Measurements from ENCODE around the gene ACTRT3. TPM values are rescaled to one million over a fixed set of nuclear protein-coding genes. Genes with fewer than 3 reads are reported as not detected.

ACTRT3 gene
- total RNA-seq: 1 to 10 TPM in 2 of 9 donors, under 1 TPM in 7; 0.18 to 1.3 (median 0.54) TPM
- under 1 TPM; 0.27 to 0.68 TPM for polyA plus RNA-seq
- long read RNA-seq, donor 1, partial matches to known transcripts: 0 of 1 reads
- long read RNA-seq, donor 1, other reads (novel, unspliced or antisense): 0 of 1 reads
- long read RNA-seq, donor 2, partial matches to known transcripts: 0 of 3 reads
- long read RNA-seq, donor 2, other reads (novel, unspliced or antisense): 0 of 3 reads
- long read RNA-seq, donor 3, partial matches to known transcripts: 0 of 1 reads
- long read RNA-seq, donor 3, other reads (novel, unspliced or antisense): 0 of 1 reads

GRCh38 chr3:169769287-169770181 lies at the start of gene ACTRT3:
TSS of gene ACTRT3 (minus strand) at chr3:169769561. CDS start at chr3:169769520, 41 bp downstream.
- DNase-seq: peak; percentile 64 to 87 (median 80)
- peak in 3 of 4 donors; percentile 15 to 33 (median 16) for ATAC-seq
- peaks cover 0 to 12% (median 9%) of the 10 kb centered on the region in 12 donors for H3K4me1 ChIP-seq
- H3K27me3 ChIP-seq: no peaks in the 10 kb centered on the region
- H3K4me3 ChIP-seq: peak within 1 kb of the TSS; percentile 19 to 76 (median 69)
- peaks cover 0 to 5% (median 3%) of the 10 kb centered on the region in 9 donors for H3K36me3 ChIP-seq
- H3K9me3 ChIP-seq: peaks cover 0 to 6% (median 0%) of the 10 kb centered on the region in 12 donors
- peak in 1 of 2 donors; percentile 28 for TF ChIP-seq POLR2A (IDR thresholded peaks at IDR 0.05)
- no peak for TF ChIP-seq CTCF (IDR thresholded peaks at IDR 0.05)
- WGBS, 4 donors: 10 to 27% (median 20%) methylated on average over 8 to 51 of the region's 51 CpGs
- peak within 1 kb of the TSS; percentile 79 to 92 (median 85) for H3K27ac ChIP-seq
- intact Hi-C loops (cut with DNase I): loop anchor here in 6 of 10 donors (5.0 to 10.0 kb wide), 6 partner anchors 195 to 625 kb away; partner anchors contain the start of genes SEC62 (in 4 of the 6) and SKIL (in 1 of the 6)

GRCh38 chr3:169818316-169818715 lies 49.0 kb upstream of the ACTRT3 start:
- no peak for TF ChIP-seq CTCF (IDR thresholded peaks at IDR 0.05)
- no peak for TF ChIP-seq POLR2A (IDR thresholded peaks at IDR 0.05)
- no peak for DNase-seq
- Histone ChIP-seq H3K27ac (no peak overlapping the region), H3K4me1 (peaks cover 0 to 7% (median 0%) of the 10 kb centered on the region in 12 donors), H3K4me3 (no peak overlapping the region), H3K9me3 (peaks cover 0 to 14% (median 0%) of the 10 kb centered on the region in 12 donors), H3K36me3 (no peaks in the 10 kb centered on the region), H3K27me3 (peaks cover 0 to 16% (median 0%) of the 10 kb centered on the region in 9 donors)
- no peak for ATAC-seq
- 72 to 86% (median 84%) methylated on average over 2 of the region's 2 CpGs for WGBS, 4 donors
- intact Hi-C loops (cut with DNase I): no loop called here

- DNase-seq (no peak), ATAC-seq (no peak)
- peaks cover 0 to 14% (median 0%) of the 10 kb centered on the region in 9 donors for H3K27me3 ChIP-seq
- WGBS, 4 donors: 88 to 95% (median 90%) methylated on average over 4 of the region's 4 CpGs
- peaks cover 0 to 26% (median 7%) of the 10 kb centered on the region in 12 donors for H3K4me1 ChIP-seq
- no peak overlapping the region for H3K27ac ChIP-seq
- peaks cover 0 to 14% (median 0%) of the 10 kb centered on the region in 12 donors for H3K9me3 ChIP-seq
- no peak overlapping the region for H3K4me3 ChIP-seq
- H3K36me3 ChIP-seq: no peaks in the 10 kb centered on the region
- TF ChIP-seq CTCF (IDR thresholded peaks at IDR 0.05) (no peak), POLR2A (IDR thresholded peaks at IDR 0.05) (no peak)
- intact Hi-C loops (cut with DNase I): no loop called here
These were observed 46.3 kb upstream of the ACTRT3 start for GRCh38 chr3:169815590-169816150.
